Transverse colon (tissue), 3 donors: ENCODE measurements around the gene SRGAP1.

Source experiments
- EP300 ChIP-seq: sonication (generic); formaldehyde crosslinking; IDR thresholded peaks from one replicate; pipeline ENCODE4 v1.6.1; 2017; ENCODE audit warnings: antibody characterized with exemption, low read depth
- POLR2A ChIP-seq: fragments of 450-650 bp; IDR thresholded peaks from one replicate; pipeline ENCODE4 v1.6.1; 2016; ENCODE audit warnings: antibody characterized with exemption, mild to moderate bottlenecking, moderate library complexity
- TF ChIP-seq, protein P1 (sequence below), 5 experiments: fragments of 200-600 bp in 3 of 5; fragments of 450-650 bp in 2 of 5; sonication (generic) in 3 of 5; IDR thresholded peaks; 1 replicate in 2 of 5; 2 replicates in 3 of 5; pipeline ENCODE4 v1.5.1; 2016 to 2017; ENCODE audit warnings: antibody characterized with exemption in 5 of 5, inconsistent platforms in 3 of 5, mild to moderate bottlenecking in 2 of 5, moderate library complexity in 1 of 5

- TF ChIP-seq, protein P1, sequence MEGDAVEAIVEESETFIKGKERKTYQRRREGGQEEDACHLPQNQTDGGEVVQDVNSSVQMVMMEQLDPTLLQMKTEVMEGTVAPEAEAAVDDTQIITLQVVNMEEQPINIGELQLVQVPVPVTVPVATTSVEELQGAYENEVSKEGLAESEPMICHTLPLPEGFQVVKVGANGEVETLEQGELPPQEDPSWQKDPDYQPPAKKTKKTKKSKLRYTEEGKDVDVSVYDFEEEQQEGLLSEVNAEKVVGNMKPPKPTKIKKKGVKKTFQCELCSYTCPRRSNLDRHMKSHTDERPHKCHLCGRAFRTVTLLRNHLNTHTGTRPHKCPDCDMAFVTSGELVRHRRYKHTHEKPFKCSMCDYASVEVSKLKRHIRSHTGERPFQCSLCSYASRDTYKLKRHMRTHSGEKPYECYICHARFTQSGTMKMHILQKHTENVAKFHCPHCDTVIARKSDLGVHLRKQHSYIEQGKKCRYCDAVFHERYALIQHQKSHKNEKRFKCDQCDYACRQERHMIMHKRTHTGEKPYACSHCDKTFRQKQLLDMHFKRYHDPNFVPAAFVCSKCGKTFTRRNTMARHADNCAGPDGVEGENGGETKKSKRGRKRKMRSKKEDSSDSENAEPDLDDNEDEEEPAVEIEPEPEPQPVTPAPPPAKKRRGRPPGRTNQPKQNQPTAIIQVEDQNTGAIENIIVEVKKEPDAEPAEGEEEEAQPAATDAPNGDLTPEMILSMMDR (IDR thresholded peaks at IDR 0.05), result no peak
- no peak for TF ChIP-seq POLR2A
- TF ChIP-seq EP300, result no peak
Observed at GRCh38 chr12:63820427-63820826, 24.1 kb upstream of the SRGAP1 start.
